Testis (tissue), 2 donors: Measurements from ENCODE around the gene CPD.

Experiments
- POLR2A ChIP-seq: fragments of 450-650 bp; IDR thresholded peaks from one replicate; pipeline ENCODE4 v1.6.1; 2017; ENCODE audit warnings: antibody characterized with exemption, mild to moderate bottlenecking, moderate library complexity
- TF ChIP-seq, protein P1 (sequence below), 3 experiments: fragments of 450-650 bp in 2 of 3; fragments of 200-600 bp in 1 of 3; sonication (generic) in 1 of 3; IDR thresholded peaks; one replicate each; pipeline ENCODE4 v1.5.1; 2016 to 2019; ENCODE audit warnings: antibody characterized with exemption in 3 of 3, mild to moderate bottlenecking in 2 of 3, moderate library complexity in 1 of 3

DNA sequence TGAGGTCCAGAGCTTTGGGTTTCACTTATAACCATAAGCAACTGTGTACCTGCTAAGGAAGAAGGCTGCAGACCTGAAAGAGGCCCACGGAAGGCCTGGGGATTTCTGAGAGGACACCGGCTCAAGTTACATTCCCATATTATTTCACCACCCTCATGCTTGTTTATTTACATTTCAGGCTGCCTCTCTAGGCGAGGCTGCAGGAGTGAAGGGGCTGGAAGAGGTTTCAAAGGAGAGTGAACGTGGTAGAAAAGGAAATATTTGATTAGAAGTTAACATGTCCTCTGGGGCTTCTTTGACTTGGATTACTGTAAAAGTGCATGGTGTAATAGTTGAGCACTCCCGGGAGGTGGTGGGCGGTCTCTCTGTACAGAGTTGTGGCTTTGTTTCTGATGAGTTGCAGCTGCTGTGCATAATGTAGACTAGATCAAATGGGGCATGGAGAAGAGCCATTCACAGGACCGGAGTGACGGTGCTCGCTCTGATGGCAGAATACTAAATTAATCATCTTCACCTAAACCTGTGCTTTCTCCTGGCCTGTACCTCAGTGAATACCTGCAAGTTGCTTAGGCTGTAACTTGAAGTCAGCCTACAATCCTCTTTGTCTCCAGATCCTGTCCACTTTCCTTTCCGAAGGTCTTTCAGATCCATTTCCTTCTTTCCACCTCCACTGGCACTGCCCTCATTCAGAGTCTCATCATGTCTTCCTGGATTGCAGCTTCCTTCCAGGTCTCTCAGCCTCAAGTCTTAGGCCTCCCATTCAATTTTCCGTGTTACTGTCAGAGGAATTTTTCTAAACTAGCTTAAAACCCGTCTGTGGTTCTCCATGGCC is 1.9 kb upstream of the CPD start:
- TF ChIP-seq, protein P1, sequence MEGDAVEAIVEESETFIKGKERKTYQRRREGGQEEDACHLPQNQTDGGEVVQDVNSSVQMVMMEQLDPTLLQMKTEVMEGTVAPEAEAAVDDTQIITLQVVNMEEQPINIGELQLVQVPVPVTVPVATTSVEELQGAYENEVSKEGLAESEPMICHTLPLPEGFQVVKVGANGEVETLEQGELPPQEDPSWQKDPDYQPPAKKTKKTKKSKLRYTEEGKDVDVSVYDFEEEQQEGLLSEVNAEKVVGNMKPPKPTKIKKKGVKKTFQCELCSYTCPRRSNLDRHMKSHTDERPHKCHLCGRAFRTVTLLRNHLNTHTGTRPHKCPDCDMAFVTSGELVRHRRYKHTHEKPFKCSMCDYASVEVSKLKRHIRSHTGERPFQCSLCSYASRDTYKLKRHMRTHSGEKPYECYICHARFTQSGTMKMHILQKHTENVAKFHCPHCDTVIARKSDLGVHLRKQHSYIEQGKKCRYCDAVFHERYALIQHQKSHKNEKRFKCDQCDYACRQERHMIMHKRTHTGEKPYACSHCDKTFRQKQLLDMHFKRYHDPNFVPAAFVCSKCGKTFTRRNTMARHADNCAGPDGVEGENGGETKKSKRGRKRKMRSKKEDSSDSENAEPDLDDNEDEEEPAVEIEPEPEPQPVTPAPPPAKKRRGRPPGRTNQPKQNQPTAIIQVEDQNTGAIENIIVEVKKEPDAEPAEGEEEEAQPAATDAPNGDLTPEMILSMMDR (IDR thresholded peaks at IDR 0.05) = no peak
- TF ChIP-seq POLR2A = no peak
